GM19023 (cell line): ENCODE measurements around the gene MS4A15.
A peak's percentile ranks its signal among the peaks of the same experiment; 100 is the strongest.
"Not testable (repeated sequence)": the region's sequence is repeated elsewhere in the genome, so short reads cannot be mapped to it uniquely, and the experiment has no call there.

Source experiments
- ATAC-seq: cut with Tn5 transposase; IDR thresholded peaks from one replicate; pipeline ENCODE4 v1.9.1; 2021; ENCODE audit warnings: mild to moderate bottlenecking, moderate library complexity; ENCODE audit not compliant: unreplicated experiment

MS4A15 gene

GRCh38 chr11:60753309-60753708 lies 3.4 kb upstream of the MS4A15 start:
- no peak for ATAC-seq

- ATAC-seq: no peak
These were observed 1.8 kb upstream of the MS4A15 start for GRCh38 chr11:60754887-60755286.

GRCh38 chr11:60757231-60757800 lies 649 bp downstream of the MS4A15 start:
- ATAC-seq: no peak

GRCh38 chr11:60758671-60759070 lies 2.0 kb downstream of the MS4A15 start:
- not testable (repeated sequence) for ATAC-seq

- ATAC-seq: not testable (repeated sequence)
These were observed 3.0 kb downstream of the MS4A15 start for GRCh38 chr11:60759438-60760225.

GRCh38 chr11:60761436-60762190 lies 4.9 kb downstream of the MS4A15 start:
- no peak for ATAC-seq

- ATAC-seq: peak; percentile 72
These were observed 6.4 kb downstream of the MS4A15 start for GRCh38 chr11:60762851-60763691.

- no peak for ATAC-seq
These were observed 7.2 kb downstream of the MS4A15 start for GRCh38 chr11:60763692-60764369.

- ATAC-seq: peak; percentile 31
These were observed 8.2 kb downstream of the MS4A15 start for GRCh38 chr11:60764879-60765278.

- ATAC-seq: no peak
These were observed 8.7 kb downstream of the MS4A15 start for GRCh38 chr11:60765355-60765754.

- no peak for ATAC-seq
These were observed 9.9 kb downstream of the MS4A15 start for GRCh38 chr11:60766547-60766946.

GRCh38 chr11:60767388-60767811 lies 10.7 kb downstream of the MS4A15 start:
- ATAC-seq: no peak

GRCh38 chr11:60768202-60768601 lies 11.5 kb downstream of the MS4A15 start:
- no peak for ATAC-seq

- ATAC-seq: no peak
These were observed 12.6 kb downstream of the MS4A15 start for GRCh38 chr11:60769273-60769672.

- no peak for ATAC-seq
These were observed 13.1 kb downstream of the MS4A15 start for GRCh38 chr11:60769811-60770210.

GRCh38 chr11:60771146-60771545 lies 14.5 kb downstream of the MS4A15 start:
- ATAC-seq: no peak

GRCh38 chr11:60771879-60772525 lies 15.3 kb downstream of the MS4A15 start:
- ATAC-seq: no peak

- ATAC-seq: no peak
These were observed 16.0 kb downstream of the MS4A15 start for GRCh38 chr11:60772666-60773065.

GRCh38 chr11:60774726-60775125 lies 18.1 kb downstream of the MS4A15 start:
- ATAC-seq: no peak

GRCh38 chr11:60775420-60775961 lies 18.8 kb downstream of the MS4A15 start:
- ATAC-seq: peak; percentile 72
